ENCODE results near the gene E2F2. TPM values are rescaled to one million over a fixed set of nuclear protein-coding genes. Genes with fewer than 3 reads are reported as not detected.

E2F2 gene
- total RNA-seq, 3 donors from 2014 or later (not counting 1 experiment from before 2014, with no cell fraction given) = 2.1 to 3.9 (median 3.2) TPM

GRCh38 chr1:23564529-23565122 is 33.6 kb upstream of the E2F2 start:
- Histone ChIP-seq H3K4me3 (ENCODE audit: low read length) (no peak overlapping the region), H3K27me3 (ENCODE audit: control insufficient read depth, insufficient read depth, low read length) (peaks cover 34% of the 10 kb centered on the region), H3K36me3 (ENCODE audit: control insufficient read depth, insufficient read depth, low read length) (no peaks in the 10 kb centered on the region), H3K27ac (ENCODE audit: low read length) (no peak overlapping the region), H3K9me3 (ENCODE audit: control insufficient read depth, insufficient read depth, low read length) (no peaks in the 10 kb centered on the region), H3K4me1 (ENCODE audit: control insufficient read depth, insufficient read depth, low read length) (peaks cover 22% of the 10 kb centered on the region)
- no peak for TF ChIP-seq CTCF (IDR thresholded peaks at IDR 0.05)
- Mint-ChIP-seq H3K4me3 (no peak overlapping the region), H3K27ac (no peak overlapping the region), H3K36me3 (no peaks in the 10 kb centered on the region), H3K4me1 (peaks cover 33% of the 10 kb centered on the region in 2 donors), H3K27me3 (ENCODE audit: low read depth in 2 of 2) (peaks cover 71 to 81% of the 10 kb centered on the region in 2 donors), H3K9me3 (no peaks in the 10 kb centered on the region)
- ATAC-seq (no peak), DNase-seq (no peak)
- 88% methylated on average over 10 of the region's 10 CpGs for whole genome bisulfite sequencing (ENCODE audit: insufficient coverage)
- intact Hi-C loops (cut with micrococcal nuclease) = no loop called here

- no peak for ATAC-seq
- H3K36me3 Mint-ChIP-seq = no peaks in the 10 kb centered on the region
- Histone ChIP-seq H3K27me3 (ENCODE audit: control insufficient read depth, insufficient read depth, low read length) (peaks cover 31% of the 10 kb centered on the region), H3K27ac (ENCODE audit: low read length) (no peak overlapping the region), H3K4me3 (ENCODE audit: low read length) (no peak overlapping the region), H3K9me3 (ENCODE audit: control insufficient read depth, insufficient read depth, low read length) (no peaks in the 10 kb centered on the region), H3K36me3 (ENCODE audit: control insufficient read depth, insufficient read depth, low read length) (no peaks in the 10 kb centered on the region), H3K4me1 (ENCODE audit: control insufficient read depth, insufficient read depth, low read length) (peaks cover 29% of the 10 kb centered on the region)
- intact Hi-C loops (cut with micrococcal nuclease) = no loop called here
- H3K9me3 Mint-ChIP-seq = no peaks in the 10 kb centered on the region
- H3K4me1 Mint-ChIP-seq = peaks cover 40% of the 10 kb centered on the region in 2 donors
- no peak for TF ChIP-seq CTCF (IDR thresholded peaks at IDR 0.05)
- WGBS (ENCODE audit: insufficient coverage) = 94% methylated on average over 3 of the region's 3 CpGs
- H3K27ac Mint-ChIP-seq = no peak overlapping the region
- H3K4me3 Mint-ChIP-seq = peak overlapping the region; percentile 22
- DNase-seq = no peak
- H3K27me3 Mint-ChIP-seq (ENCODE audit: low read depth in 2 of 2) = peaks cover 67 to 76% of the 10 kb centered on the region in 2 donors
Observed at GRCh38 chr1:23563755-23564374, 32.8 kb upstream of the E2F2 start.

GRCh38 chr1:23563003-23563402 is 32.0 kb upstream of the E2F2 start:
- peaks cover 35% of the 10 kb centered on the region for H3K4me1 ChIP-seq (ENCODE audit: control insufficient read depth, insufficient read depth, low read length)
- no peak for ATAC-seq
- no peaks in the 10 kb centered on the region for H3K36me3 ChIP-seq (ENCODE audit: control insufficient read depth, insufficient read depth, low read length)
- H3K27me3 Mint-ChIP-seq (ENCODE audit: low read depth in 2 of 2) = peaks cover 67 to 69% of the 10 kb centered on the region in 2 donors
- peaks cover 29% of the 10 kb centered on the region for H3K27me3 ChIP-seq (ENCODE audit: control insufficient read depth, insufficient read depth, low read length)
- no peak overlapping the region for H3K4me3 ChIP-seq (ENCODE audit: low read length)
- H3K9me3 Mint-ChIP-seq = no peaks in the 10 kb centered on the region
- no peak overlapping the region for H3K27ac ChIP-seq (ENCODE audit: low read length)
- DNase-seq = no peak
- no peak overlapping the region for H3K27ac Mint-ChIP-seq
- no peaks in the 10 kb centered on the region for H3K36me3 Mint-ChIP-seq
- no peaks in the 10 kb centered on the region for H3K9me3 ChIP-seq (ENCODE audit: control insufficient read depth, insufficient read depth, low read length)
- H3K4me1 Mint-ChIP-seq = peaks cover 38 to 43% of the 10 kb centered on the region in 2 donors
- intact Hi-C loops (cut with micrococcal nuclease) = no loop called here
- no peak for TF ChIP-seq CTCF (IDR thresholded peaks at IDR 0.05)
- 86% methylated on average over 6 of the region's 9 CpGs for WGBS (ENCODE audit: insufficient coverage)
- H3K4me3 Mint-ChIP-seq = peak overlapping the region; percentile 22
